Activated CD8-positive, alpha-beta memory T cell treated with anti-CD3 and anti-CD28 coated beads, Interleukin-2, amount 50 U/mL, for 4 hours (primary cell): Measurements from ENCODE around the gene PRSS56.
A peak's percentile ranks its signal among the peaks of the same experiment; 100 is the strongest.

Experiments used
- DNase-seq: peaks from one replicate; pipeline ENCODE4 v3.0.0-alpha.2; 2020

PRSS56 gene

GRCh38 chr2:232486558-232487384 lies 33.4 kb upstream of the PRSS56 start:
- DNase-seq: peak; percentile 13

GRCh38 chr2:232487385-232488096 lies 32.6 kb upstream of the PRSS56 start, which contains the start of gene ECEL1:
ECEL1 (minus strand) TSS chr2:232487834; CDS start chr2:232486653, 1,181 bp downstream.
- no peak for DNase-seq

- no peak for DNase-seq
Measured at GRCh38 chr2:232488097-232488711, 32.0 kb upstream of the PRSS56 start.

- no peak for DNase-seq
Measured at GRCh38 chr2:232488721-232489300, 31.4 kb upstream of the PRSS56 start.

- no peak for DNase-seq
Measured at GRCh38 chr2:232489516-232490220, 30.5 kb upstream of the PRSS56 start.

- DNase-seq: no peak
Measured at GRCh38 chr2:232490221-232491138, 29.7 kb upstream of the PRSS56 start.

- no peak for DNase-seq
Measured at GRCh38 chr2:232491139-232491780, 28.9 kb upstream of the PRSS56 start.

- DNase-seq: no peak
Measured at GRCh38 chr2:232492236-232492848, 27.8 kb upstream of the PRSS56 start.

- no peak for DNase-seq
Measured at GRCh38 chr2:232492963-232493700, 27.1 kb upstream of the PRSS56 start.

- DNase-seq: no peak
Measured at GRCh38 chr2:232493701-232494474, 26.3 kb upstream of the PRSS56 start.

- DNase-seq: no peak
Measured at GRCh38 chr2:232494542-232494941, 25.6 kb upstream of the PRSS56 start.

- DNase-seq: no peak
Measured at GRCh38 chr2:232495292-232495691, 24.9 kb upstream of the PRSS56 start.

GRCh38 chr2:232496501-232497270 lies 23.5 kb upstream of the PRSS56 start:
- no peak for DNase-seq

GRCh38 chr2:232497348-232497747 lies 22.8 kb upstream of the PRSS56 start:
- no peak for DNase-seq

- no peak for DNase-seq
Measured at GRCh38 chr2:232498452-232498851, 21.7 kb upstream of the PRSS56 start.

- no peak for DNase-seq
Measured at GRCh38 chr2:232501331-232501771, 18.8 kb upstream of the PRSS56 start.

- no peak for DNase-seq
Measured at GRCh38 chr2:232501794-232502390, 18.3 kb upstream of the PRSS56 start.

GRCh38 chr2:232502511-232502910 lies 17.7 kb upstream of the PRSS56 start:
- peak; percentile 25 for DNase-seq
